Measurements from ENCODE around the gene P4HA1. TPM values are rescaled to one million over a fixed set of nuclear protein-coding genes. Genes with fewer than 3 reads are reported as not detected.
A peak's percentile ranks its signal among the peaks of the same experiment; 100 is the strongest.

The P4HA1 gene
- total and polyA plus RNA-seq, 9 of the 15 experiments (the other 6 are each of a cell fraction or from before 2014, with no cell fraction given), result 20.2 to 177 (median 28.6) TPM

DNA sequence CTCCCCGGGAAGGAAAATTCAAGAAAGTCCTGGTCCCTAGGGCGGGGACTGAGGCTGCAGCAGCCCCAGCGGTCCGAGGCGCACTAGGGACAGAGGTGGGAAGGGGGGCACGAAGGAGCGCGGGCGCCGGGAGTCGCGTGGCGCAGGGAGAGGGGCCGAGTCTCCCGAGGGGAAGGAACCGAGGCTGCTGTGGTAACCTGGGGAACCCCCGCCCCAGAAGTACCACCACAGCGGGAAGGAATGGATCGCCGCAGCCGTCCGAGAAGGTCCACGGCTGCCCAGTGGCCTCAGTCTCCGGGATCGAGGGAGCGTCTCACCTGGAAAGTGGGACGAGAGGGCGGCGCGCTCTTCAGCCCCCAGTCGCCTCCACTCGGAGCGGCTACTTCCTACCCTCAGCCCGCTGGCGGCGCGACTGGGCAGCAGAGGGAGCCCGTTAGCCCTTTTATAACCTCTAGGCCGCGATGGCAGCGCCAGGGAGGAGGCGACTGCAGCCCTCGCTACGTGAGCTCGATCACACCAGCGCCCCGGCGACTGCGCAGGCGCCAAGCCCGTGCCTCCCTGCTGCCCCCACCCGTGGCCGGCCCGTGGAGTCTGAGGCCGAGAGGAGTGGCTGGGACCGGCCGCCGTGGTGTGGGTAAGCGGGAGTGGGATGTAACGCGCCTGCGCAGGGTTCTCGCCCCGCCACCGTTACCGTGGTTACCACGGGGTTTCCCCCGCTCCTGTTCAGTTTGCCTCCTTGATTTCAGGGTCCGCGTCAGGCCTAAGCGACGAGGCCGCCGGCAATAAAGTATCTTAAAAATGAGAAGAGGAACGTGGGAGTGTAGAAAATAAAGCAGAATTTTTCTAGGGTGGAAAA, at the start of gene P4HA1 (continued):
- TF ChIP-seq KHSRP (IDR thresholded peaks at IDR 0.05), result no peak
- peak; percentile 29; the same call in 1 of the 2 replicates for TF ChIP-seq ZNF324 (CRISPR knock-in tag; IDR thresholded peaks at IDR 0.05)
- TF ChIP-seq PRMT5 (CRISPR knock-in tag; IDR thresholded peaks at IDR 0.05), result no peak
- 0 out of 2 replicates have a peak, but pooled peaks have one; percentile 56 for TF ChIP-seq ZNF133 (CRISPR knock-in tag; IDR thresholded peaks at IDR 0.05)
- no peak for TF ChIP-seq ZNF778 (CRISPR knock-in tag; IDR thresholded peaks at IDR 0.05)
- no peak for TF ChIP-seq SRSF9 (IDR thresholded peaks at IDR 0.05; ENCODE audit: borderline replicate concordance, low read depth, low read length)
- peak; percentile 73; the same call in 1 of the 2 replicates for TF ChIP-seq ATF2 (CRISPR knock-in tag; IDR thresholded peaks at IDR 0.05)
- TF ChIP-seq, protein P1, sequence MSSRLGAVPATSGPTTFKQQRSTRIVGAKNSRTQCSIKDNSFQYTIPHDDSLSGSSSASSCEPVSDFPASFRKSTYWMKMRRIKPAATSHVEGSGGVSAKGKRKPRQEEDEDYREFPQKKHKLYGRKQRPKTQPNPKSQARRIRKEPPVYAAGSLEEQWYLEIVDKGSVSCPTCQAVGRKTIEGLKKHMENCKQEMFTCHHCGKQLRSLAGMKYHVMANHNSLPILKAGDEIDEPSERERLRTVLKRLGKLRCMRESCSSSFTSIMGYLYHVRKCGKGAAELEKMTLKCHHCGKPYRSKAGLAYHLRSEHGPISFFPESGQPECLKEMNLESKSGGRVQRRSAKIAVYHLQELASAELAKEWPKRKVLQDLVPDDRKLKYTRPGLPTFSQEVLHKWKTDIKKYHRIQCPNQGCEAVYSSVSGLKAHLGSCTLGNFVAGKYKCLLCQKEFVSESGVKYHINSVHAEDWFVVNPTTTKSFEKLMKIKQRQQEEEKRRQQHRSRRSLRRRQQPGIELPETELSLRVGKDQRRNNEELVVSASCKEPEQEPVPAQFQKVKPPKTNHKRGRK (tag; IDR thresholded peaks at IDR 0.05), result no peak
- peak; percentile 6; the same call in 1 of the 2 replicates for TF ChIP-seq GATA2 (CRISPR knock-in tag; IDR thresholded peaks at IDR 0.05)
- TF ChIP-seq ZNF263 (CRISPR knock-in tag; IDR thresholded peaks at IDR 0.05; ENCODE audit: borderline replicate concordance), result 0 out of 2 replicates have a peak, but pooled peaks have one; percentile 66
- TF ChIP-seq, protein P2, sequence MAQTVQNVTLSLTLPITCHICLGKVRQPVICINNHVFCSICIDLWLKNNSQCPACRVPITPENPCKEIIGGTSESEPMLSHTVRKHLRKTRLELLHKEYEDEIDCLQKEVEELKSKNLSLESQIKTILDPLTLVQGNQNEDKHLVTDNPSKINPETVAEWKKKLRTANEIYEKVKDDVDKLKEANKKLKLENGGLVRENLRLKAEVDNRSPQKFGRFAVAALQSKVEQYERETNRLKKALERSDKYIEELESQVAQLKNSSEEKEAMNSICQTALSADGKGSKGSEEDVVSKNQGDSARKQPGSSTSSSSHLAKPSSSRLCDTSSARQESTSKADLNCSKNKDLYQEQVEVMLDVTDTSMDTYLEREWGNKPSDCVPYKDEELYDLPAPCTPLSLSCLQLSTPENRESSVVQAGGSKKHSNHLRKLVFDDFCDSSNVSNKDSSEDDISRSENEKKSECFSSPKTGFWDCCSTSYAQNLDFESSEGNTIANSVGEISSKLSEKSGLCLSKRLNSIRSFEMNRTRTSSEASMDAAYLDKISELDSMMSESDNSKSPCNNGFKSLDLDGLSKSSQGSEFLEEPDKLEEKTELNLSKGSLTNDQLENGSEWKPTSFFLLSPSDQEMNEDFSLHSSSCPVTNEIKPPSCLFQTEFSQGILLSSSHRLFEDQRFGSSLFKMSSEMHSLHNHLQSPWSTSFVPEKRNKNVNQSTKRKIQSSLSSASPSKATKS (CRISPR knock-in tag; IDR thresholded peaks at IDR 0.05), result no peak
- no peak for TF ChIP-seq SP2 (IDR thresholded peaks at IDR 0.05; ENCODE audit: extremely low read depth, low read depth, low read length, poor library complexity, severe bottlenecking)
- TF ChIP-seq TRIM24 (IDR thresholded peaks at IDR 0.05), result no peak
- TF ChIP-seq DNMT1 (IDR thresholded peaks at IDR 0.05), result 0 out of 2 replicates have a peak, but pooled peaks have one; percentile 88
- peak in 2 of 3 experiments; percentile 83 to 87 for TF ChIP-seq YY1 (IDR thresholded peaks at IDR 0.05; ENCODE audit: borderline replicate concordance in 1 of 3, control insufficient read depth in 1 of 3, extremely low read depth in 1 of 3, insufficient read depth in 3 of 3, insufficient read length in 1 of 3, insufficient replicate concordance in 2 of 3, low read depth in 1 of 3, low read length in 2 of 3)
- TF ChIP-seq SETDB1 (IDR thresholded peaks at IDR 0.05; ENCODE audit: low read length), result no peak
- TF ChIP-seq, protein P3, sequence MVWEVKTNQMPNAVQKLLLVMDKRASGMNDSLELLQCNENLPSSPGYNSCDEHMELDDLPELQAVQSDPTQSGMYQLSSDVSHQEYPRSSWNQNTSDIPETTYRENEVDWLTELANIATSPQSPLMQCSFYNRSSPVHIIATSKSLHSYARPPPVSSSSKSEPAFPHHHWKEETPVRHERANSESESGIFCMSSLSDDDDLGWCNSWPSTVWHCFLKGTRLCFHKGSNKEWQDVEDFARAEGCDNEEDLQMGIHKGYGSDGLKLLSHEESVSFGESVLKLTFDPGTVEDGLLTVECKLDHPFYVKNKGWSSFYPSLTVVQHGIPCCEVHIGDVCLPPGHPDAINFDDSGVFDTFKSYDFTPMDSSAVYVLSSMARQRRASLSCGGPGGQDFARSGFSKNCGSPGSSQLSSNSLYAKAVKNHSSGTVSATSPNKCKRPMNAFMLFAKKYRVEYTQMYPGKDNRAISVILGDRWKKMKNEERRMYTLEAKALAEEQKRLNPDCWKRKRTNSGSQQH (CRISPR knock-in tag; IDR thresholded peaks at IDR 0.05), result no peak; the same call in 1 of the 2 replicates
